Measurements from ENCODE around the gene CCDC85C.

GRCh38 chr14:99535448-99535847 is 68.6 kb downstream of the CCDC85C start:
- TF ChIP-seq CTCF (IDR thresholded peaks at IDR 0.05; ENCODE audit: low read depth, low read length) (no peak), EZH2phosphoT487 (IDR thresholded peaks at IDR 0.05; ENCODE audit: low read depth) (no peak)
